NOMO-1 treated with dmso at 0.1 percent for 144 hours (cell line): ENCODE measurements around the gene CCDC27.
A peak's percentile ranks its signal among the peaks of the same experiment; 100 is the strongest.

Experiments used
- DNase-seq: peaks from one replicate; lab custom pipeline; 2025; ENCODE audit not compliant: unreplicated experiment; lab: John Stamatoyannopoulos, UW

Gene CCDC27

GRCh38 chr1:3774276-3774945, 22.2 kb downstream of the CCDC27 start:
- DNase-seq = no peak

GRCh38 chr1:3774946-3775489, 22.8 kb downstream of the CCDC27 start:
- no peak for DNase-seq

- DNase-seq = peak; percentile 46
These were observed 23.4 kb downstream of the CCDC27 start for GRCh38 chr1:3775490-3776230.

GRCh38 chr1:3776231-3776961, 24.1 kb downstream of the CCDC27 start:
- no peak for DNase-seq

GRCh38 chr1:3777078-3777547, 24.9 kb downstream of the CCDC27 start:
- no peak for DNase-seq

- no peak for DNase-seq
These were observed 25.7 kb downstream of the CCDC27 start for GRCh38 chr1:3777647-3778589.

GRCh38 chr1:3778590-3779264, 26.5 kb downstream of the CCDC27 start:
- no peak for DNase-seq

- DNase-seq = no peak
These were observed 27.1 kb downstream of the CCDC27 start for GRCh38 chr1:3779265-3779911.

- no peak for DNase-seq
These were observed 27.7 kb downstream of the CCDC27 start for GRCh38 chr1:3779912-3780416.

- DNase-seq = no peak
These were observed 28.7 kb downstream of the CCDC27 start for GRCh38 chr1:3780901-3781300.

- DNase-seq = no peak
These were observed 31.6 kb downstream of the CCDC27 start for GRCh38 chr1:3783651-3784474.

- DNase-seq = no peak
These were observed 32.8 kb downstream of the CCDC27 start for GRCh38 chr1:3785045-3785444.

- DNase-seq = no peak
These were observed 33.4 kb downstream of the CCDC27 start for GRCh38 chr1:3785456-3786157.

GRCh38 chr1:3786468-3787348, 34.5 kb downstream of the CCDC27 start:
- no peak for DNase-seq

GRCh38 chr1:3787349-3787715, 35.1 kb downstream of the CCDC27 start:
- no peak for DNase-seq

GRCh38 chr1:3787745-3788605, 35.7 kb downstream of the CCDC27 start:
- DNase-seq = no peak
